Stimulated activated memory B cell treated with anti-CD40 and anti-IgM and Interleukin-4, amounts not matched to agents 10 μg/mL and 1 μg/mL and 100 μg/mL, for 72 hours (primary cell): Measurements from ENCODE around the gene ARMH3.

Experiments used
- ATAC-seq: fragments of 150-1000 bp; cut with Tn5 transposase; 2 replicates; pipeline ENCODE4 v1.10.0; 2021
- H3K27ac Mint-ChIP-seq: one replicate; pipeline ENCODE4 v1.8.0; 2022; ENCODE audit warnings: mild to moderate bottlenecking, mixed read lengths
- H3K27me3 Mint-ChIP-seq: one replicate; pipeline ENCODE4 v1.8.0; 2022; ENCODE audit warnings: mixed read lengths
- H3K36me3 Mint-ChIP-seq: one replicate; pipeline ENCODE4 v1.8.0; 2022; ENCODE audit warnings: mixed read lengths
- H3K4me1 Mint-ChIP-seq: one replicate; pipeline ENCODE4 v1.8.0; 2022; ENCODE audit warnings: mixed read lengths
- H3K4me3 Mint-ChIP-seq: one replicate; pipeline ENCODE4 v1.8.0; 2022; ENCODE audit warnings: mild to moderate bottlenecking, moderate library complexity, mixed read lengths
- H3K9me3 Mint-ChIP-seq: one replicate; pipeline ENCODE4 v1.8.0; 2022; ENCODE audit warnings: mixed read lengths

Gene ARMH3

GRCh38 chr10:101857802-101858476 is 198.0 kb downstream of the ARMH3 start:
- no peak for ATAC-seq
- Mint-ChIP-seq H3K4me1 (peaks cover 26% of the 10 kb centered on the region), H3K36me3 (peaks cover 28% of the 10 kb centered on the region), H3K4me3 (no peak overlapping the region), H3K27ac (peak overlapping the region; percentile 53), H3K27me3 (no peaks in the 10 kb centered on the region), H3K9me3 (peaks cover 11% of the 10 kb centered on the region)

DNA sequence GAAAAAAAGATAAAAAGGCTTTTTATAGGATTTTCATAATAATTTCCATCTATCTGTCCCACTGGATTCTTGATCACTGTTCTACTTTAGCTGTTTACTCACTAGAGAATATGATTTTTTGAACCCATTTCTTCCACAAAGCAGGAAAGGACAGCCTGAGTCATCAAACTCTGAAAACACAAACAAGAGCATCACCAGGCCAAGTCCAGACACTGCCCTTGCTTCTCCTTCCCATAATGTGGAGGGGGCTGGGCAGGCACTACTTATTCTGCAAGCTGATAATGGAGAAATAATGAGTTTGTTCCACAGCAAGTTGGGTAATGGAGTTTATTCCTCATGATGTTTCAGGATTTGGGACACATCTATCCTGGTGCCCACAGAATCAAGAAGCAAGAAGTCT is 199.3 kb downstream of the ARMH3 start:
- peaks cover 26% of the 10 kb centered on the region for H3K4me1 Mint-ChIP-seq
- no peak for ATAC-seq
- H3K27me3 Mint-ChIP-seq, result no peaks in the 10 kb centered on the region
- H3K4me3 Mint-ChIP-seq, result no peak overlapping the region
- peaks cover 11% of the 10 kb centered on the region for H3K9me3 Mint-ChIP-seq
- H3K36me3 Mint-ChIP-seq, result peaks cover 20% of the 10 kb centered on the region
- no peak overlapping the region for H3K27ac Mint-ChIP-seq

GRCh38 chr10:101851411-101852116 is 204.4 kb downstream of the ARMH3 start:
- H3K36me3 Mint-ChIP-seq, result peaks cover 32% of the 10 kb centered on the region
- H3K4me1 Mint-ChIP-seq, result no peaks in the 10 kb centered on the region
- ATAC-seq, result no peak
- no peaks in the 10 kb centered on the region for H3K27me3 Mint-ChIP-seq
- peak overlapping the region; percentile 22 for H3K27ac Mint-ChIP-seq
- no peak overlapping the region for H3K4me3 Mint-ChIP-seq
- no peaks in the 10 kb centered on the region for H3K9me3 Mint-ChIP-seq

DNA sequence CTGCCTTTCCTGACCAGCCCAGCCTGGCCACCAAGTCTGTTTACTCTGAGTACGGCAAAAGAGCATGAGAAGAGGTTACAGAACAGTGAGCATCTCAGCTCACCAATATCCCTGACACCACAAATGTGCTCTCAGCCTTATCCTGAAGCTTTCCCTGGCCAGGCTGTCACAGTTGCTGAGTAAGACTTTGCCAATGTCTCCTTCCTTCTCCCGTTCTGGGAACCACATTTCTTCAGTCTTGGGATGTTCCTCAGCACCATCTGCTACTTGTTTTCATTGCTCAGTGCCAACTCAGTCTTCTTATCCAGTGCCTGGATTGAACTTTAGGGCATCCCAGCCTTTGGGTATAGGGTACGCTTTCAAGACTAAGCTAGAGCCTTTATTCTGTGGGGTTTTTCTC is 205.2 kb downstream of the ARMH3 start:
- no peak for ATAC-seq
- peak overlapping the region; percentile 22 for H3K27ac Mint-ChIP-seq
- peaks cover 32% of the 10 kb centered on the region for H3K36me3 Mint-ChIP-seq
- no peaks in the 10 kb centered on the region for H3K4me1 Mint-ChIP-seq
- H3K27me3 Mint-ChIP-seq, result no peaks in the 10 kb centered on the region
- no peak overlapping the region for H3K4me3 Mint-ChIP-seq
- H3K9me3 Mint-ChIP-seq, result no peaks in the 10 kb centered on the region

GRCh38 chr10:101848894-101849351 is 207.1 kb downstream of the ARMH3 start:
- Mint-ChIP-seq H3K27ac (no peak overlapping the region), H3K36me3 (peaks cover 32% of the 10 kb centered on the region), H3K4me3 (no peak overlapping the region), H3K27me3 (no peaks in the 10 kb centered on the region), H3K9me3 (no peaks in the 10 kb centered on the region), H3K4me1 (peaks cover 13% of the 10 kb centered on the region)
- no peak for ATAC-seq

GRCh38 chr10:101848408-101848807 is 207.6 kb downstream of the ARMH3 start:
- Mint-ChIP-seq H3K9me3 (no peaks in the 10 kb centered on the region), H3K27ac (no peak overlapping the region), H3K4me1 (peaks cover 13% of the 10 kb centered on the region), H3K27me3 (no peaks in the 10 kb centered on the region), H3K36me3 (peaks cover 32% of the 10 kb centered on the region), H3K4me3 (no peak overlapping the region)
- no peak for ATAC-seq

DNA sequence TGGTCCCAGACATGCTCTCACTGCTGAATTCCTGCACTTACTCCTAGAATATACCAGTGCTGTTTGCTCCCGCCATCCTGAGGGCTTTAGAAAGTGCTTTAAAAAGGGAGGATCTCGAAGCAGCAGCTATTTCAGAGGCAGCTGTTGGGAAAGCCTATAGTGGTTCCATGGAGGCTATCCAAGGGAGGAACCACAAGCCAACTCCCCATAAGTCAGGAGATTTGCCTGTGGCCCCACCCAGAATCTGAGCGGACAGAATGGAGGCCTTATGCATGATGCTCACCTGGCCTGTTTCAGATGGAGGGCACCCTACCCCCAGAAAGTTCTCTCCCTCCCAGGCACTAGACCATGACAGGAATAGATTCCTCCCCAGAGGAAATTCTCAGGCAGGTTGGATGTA is 210.1 kb downstream of the ARMH3 start:
- H3K4me3 Mint-ChIP-seq, result no peak overlapping the region
- no peak overlapping the region for H3K27ac Mint-ChIP-seq
- ATAC-seq, result no peak
- no peaks in the 10 kb centered on the region for H3K27me3 Mint-ChIP-seq
- H3K9me3 Mint-ChIP-seq, result no peaks in the 10 kb centered on the region
- H3K4me1 Mint-ChIP-seq, result peaks cover 38% of the 10 kb centered on the region
- H3K36me3 Mint-ChIP-seq, result peaks cover 25% of the 10 kb centered on the region

DNA sequence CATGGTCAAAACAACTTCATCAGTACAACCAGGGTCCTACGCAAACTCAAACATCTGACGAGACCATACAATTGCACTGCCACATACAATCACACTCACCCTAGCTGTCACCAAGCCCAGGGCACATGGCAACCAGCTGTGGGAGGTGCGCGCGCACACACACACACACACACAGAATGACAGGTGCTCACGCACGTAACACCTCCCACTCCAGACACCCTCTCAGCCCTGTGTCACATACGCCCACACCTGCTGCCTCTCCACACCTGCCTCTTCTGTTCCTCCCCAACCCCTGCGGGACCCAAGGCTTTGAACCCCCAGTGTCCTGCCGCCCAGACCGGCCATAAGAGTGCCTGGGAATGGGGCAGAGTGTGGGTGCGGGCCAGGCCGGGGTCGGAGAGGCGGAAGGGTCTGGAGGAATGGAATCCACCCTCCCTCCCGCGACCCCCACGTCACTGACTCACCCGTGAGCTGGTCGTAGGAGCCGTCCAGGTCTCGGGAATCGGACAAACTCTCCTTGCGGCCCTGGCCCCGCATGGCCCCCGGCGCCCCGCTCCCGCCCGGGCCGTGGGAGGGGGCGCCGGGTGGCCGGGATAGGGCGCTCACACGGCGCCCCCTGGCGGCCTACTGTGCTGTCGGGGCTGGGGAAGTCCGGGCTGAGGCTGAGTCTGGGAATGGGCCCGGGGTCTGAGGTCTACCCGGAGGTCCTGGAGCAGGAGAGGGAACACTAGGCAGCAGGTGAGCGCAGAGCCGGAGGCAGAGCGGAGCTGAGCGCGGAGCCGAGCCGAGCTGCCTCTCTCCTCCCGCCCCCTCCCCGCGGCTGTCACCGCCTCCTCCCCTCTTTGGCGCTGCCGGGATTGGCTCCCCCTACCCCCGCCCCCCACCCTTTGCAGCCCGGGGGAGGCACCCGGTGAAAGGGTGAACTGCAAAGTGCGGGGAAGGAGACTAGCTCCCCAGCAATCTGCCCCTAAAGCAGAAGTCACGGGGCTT is 212.6 kb downstream of the ARMH3 start, which contains the start of gene KCNIP2:
KCNIP2 (minus strand) TSS at position 769 of the 990 bp plus-strand sequence; CDS start at position 537, 232 bp downstream.
- peaks cover 59% of the 10 kb centered on the region for H3K4me1 Mint-ChIP-seq
- H3K27me3 Mint-ChIP-seq, result no peaks in the 10 kb centered on the region
- peak within 1 kb of the TSS; percentile 36 for H3K27ac Mint-ChIP-seq
- H3K36me3 Mint-ChIP-seq, result peaks cover 10% of the 10 kb centered on the region
- ATAC-seq, result peak; percentile 63
- H3K9me3 Mint-ChIP-seq, result no peaks in the 10 kb centered on the region
- H3K4me3 Mint-ChIP-seq, result peak within 1 kb of the TSS; percentile 80

DNA sequence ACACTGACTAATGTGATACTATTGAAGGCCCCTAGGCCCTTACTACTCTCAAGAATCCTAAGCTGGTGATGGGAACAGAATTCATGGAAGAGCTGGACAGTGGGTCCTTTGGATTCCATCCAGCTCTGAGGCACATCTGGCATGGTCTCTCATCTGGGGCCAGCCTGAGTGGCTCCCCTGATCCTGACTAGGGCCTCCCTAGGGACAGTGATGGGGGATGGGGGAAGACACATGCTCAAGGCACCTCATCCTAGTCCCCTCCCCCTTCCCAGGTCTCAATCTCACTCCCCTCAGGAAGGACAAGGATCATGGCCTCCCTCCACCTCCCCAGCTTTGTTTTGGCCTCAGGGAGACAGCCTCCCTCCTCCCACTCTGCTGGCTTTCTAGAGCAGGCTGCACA is 214.1 kb downstream of the ARMH3 start:
- H3K36me3 Mint-ChIP-seq, result no peaks in the 10 kb centered on the region
- no peak for ATAC-seq
- H3K27me3 Mint-ChIP-seq, result no peaks in the 10 kb centered on the region
- no peak overlapping the region for H3K27ac Mint-ChIP-seq
- peaks cover 59% of the 10 kb centered on the region for H3K4me1 Mint-ChIP-seq
- no peaks in the 10 kb centered on the region for H3K9me3 Mint-ChIP-seq
- peak overlapping the region; percentile 33 for H3K4me3 Mint-ChIP-seq

DNA sequence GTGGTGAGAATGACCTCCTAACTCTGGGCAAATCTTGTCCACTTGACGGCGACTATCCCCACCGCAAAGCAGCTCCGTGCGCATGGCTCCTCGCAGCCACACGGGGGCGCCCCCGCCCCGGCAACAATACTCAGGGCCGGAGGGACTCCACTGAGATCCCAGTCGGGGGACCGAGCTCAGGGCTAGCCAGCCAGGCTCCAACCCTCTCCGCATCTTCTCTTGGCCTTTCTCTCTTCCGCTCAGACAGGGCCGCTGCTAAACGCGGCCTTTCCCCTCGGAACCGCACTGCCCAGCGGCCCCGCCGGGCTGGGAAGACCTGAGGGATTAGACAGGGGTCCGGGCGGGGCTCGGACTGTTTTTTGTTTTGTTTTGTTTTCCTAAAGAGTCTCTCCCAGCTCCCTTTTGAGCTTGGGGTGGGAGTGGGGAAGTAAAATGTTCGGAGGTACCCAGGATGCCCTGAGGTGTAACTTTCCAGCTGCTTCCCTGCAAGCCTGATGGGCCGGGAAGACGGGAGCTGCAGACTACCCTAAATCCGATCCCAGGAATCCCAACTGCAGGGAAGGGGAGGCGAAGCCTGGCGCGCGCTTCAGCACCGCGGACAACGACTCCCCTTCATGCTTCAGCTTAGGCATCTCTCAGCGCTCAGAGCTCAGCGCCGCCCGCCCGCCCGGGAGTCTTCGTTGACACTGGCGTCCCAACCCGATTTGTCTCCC is 215.1 kb downstream of the ARMH3 start:
- peak; percentile 85 for ATAC-seq
- Mint-ChIP-seq H3K9me3 (no peaks in the 10 kb centered on the region), H3K36me3 (no peaks in the 10 kb centered on the region), H3K27ac (peak overlapping the region; percentile 36), H3K27me3 (no peaks in the 10 kb centered on the region), H3K4me3 (peak overlapping the region; percentile 78), H3K4me1 (peaks cover 62% of the 10 kb centered on the region)

- Mint-ChIP-seq H3K4me3 (peak overlapping the region; percentile 78), H3K36me3 (no peaks in the 10 kb centered on the region), H3K27ac (peak overlapping the region; percentile 63), H3K27me3 (no peaks in the 10 kb centered on the region), H3K4me1 (peaks cover 65% of the 10 kb centered on the region), H3K9me3 (no peaks in the 10 kb centered on the region)
- no peak for ATAC-seq
Measured at GRCh38 chr10:101840102-101840684, 215.8 kb downstream of the ARMH3 start.

- peak overlapping the region; percentile 63 for H3K27ac Mint-ChIP-seq
- H3K4me3 Mint-ChIP-seq, result peak overlapping the region; percentile 78
- H3K9me3 Mint-ChIP-seq, result no peaks in the 10 kb centered on the region
- H3K27me3 Mint-ChIP-seq, result no peaks in the 10 kb centered on the region
- peak; percentile 65 for ATAC-seq
- H3K4me1 Mint-ChIP-seq, result peaks cover 65% of the 10 kb centered on the region
- no peaks in the 10 kb centered on the region for H3K36me3 Mint-ChIP-seq
Measured at GRCh38 chr10:101839416-101840063, 216.4 kb downstream of the ARMH3 start.

GRCh38 chr10:101839002-101839401 is 217.0 kb downstream of the ARMH3 start:
- Mint-ChIP-seq H3K4me3 (peak overlapping the region; percentile 10), H3K27ac (peak overlapping the region; percentile 63), H3K27me3 (no peaks in the 10 kb centered on the region), H3K4me1 (peaks cover 64% of the 10 kb centered on the region), H3K9me3 (no peaks in the 10 kb centered on the region), H3K36me3 (no peaks in the 10 kb centered on the region)
- no peak for ATAC-seq
